Activated naive CD4-positive, alpha-beta T cell treated with anti-CD3 and anti-CD28 coated beads, Interleukin-2, amount 50 U/mL, for 24 hours (primary cell): ENCODE data around the gene MRPS22.

Source experiments
- H3K27ac Mint-ChIP-seq: one replicate; pipeline ENCODE4 v1.8.0; 2021; ENCODE audit warnings: mild to moderate bottlenecking, mixed read lengths
- H3K27me3 Mint-ChIP-seq: one replicate; pipeline ENCODE4 v1.8.0; 2021; ENCODE audit warnings: mixed read lengths
- H3K36me3 Mint-ChIP-seq: one replicate; pipeline ENCODE4 v1.8.0; 2021; ENCODE audit warnings: mixed read lengths
- H3K4me1 Mint-ChIP-seq: one replicate; pipeline ENCODE4 v1.8.0; 2021; ENCODE audit warnings: mixed read lengths
- H3K4me3 Mint-ChIP-seq: one replicate; pipeline ENCODE4 v1.8.0; 2021; ENCODE audit warnings: mild to moderate bottlenecking, mixed read lengths
- H3K9me3 Mint-ChIP-seq: one replicate; pipeline ENCODE4 v1.8.0; 2021; ENCODE audit warnings: mixed read lengths

MRPS22 gene

GRCh38 chr3:139343895-139344856 lies at the start of gene MRPS22:
Gene MRPS22, plus strand, starts transcription at chr3:139344020. Its CDS starts 7 bp downstream, at chr3:139344027.
- H3K27me3 Mint-ChIP-seq: no peaks in the 10 kb centered on the region
- H3K4me3 Mint-ChIP-seq: no peak within 1 kb of the TSS
- H3K9me3 Mint-ChIP-seq: no peaks in the 10 kb centered on the region
- peaks cover 11% of the 10 kb centered on the region for H3K36me3 Mint-ChIP-seq
- H3K4me1 Mint-ChIP-seq: peaks cover 6% of the 10 kb centered on the region
- peak within 1 kb of the TSS; percentile 89 for H3K27ac Mint-ChIP-seq

- Mint-ChIP-seq H3K27ac (no peak overlapping the region), H3K9me3 (no peaks in the 10 kb centered on the region), H3K27me3 (peaks cover 1% of the 10 kb centered on the region), H3K4me3 (no peak overlapping the region), H3K36me3 (no peaks in the 10 kb centered on the region), H3K4me1 (no peaks in the 10 kb centered on the region)
Measured at GRCh38 chr3:139295040-139295439, 48.8 kb upstream of the MRPS22 start.

DNA sequence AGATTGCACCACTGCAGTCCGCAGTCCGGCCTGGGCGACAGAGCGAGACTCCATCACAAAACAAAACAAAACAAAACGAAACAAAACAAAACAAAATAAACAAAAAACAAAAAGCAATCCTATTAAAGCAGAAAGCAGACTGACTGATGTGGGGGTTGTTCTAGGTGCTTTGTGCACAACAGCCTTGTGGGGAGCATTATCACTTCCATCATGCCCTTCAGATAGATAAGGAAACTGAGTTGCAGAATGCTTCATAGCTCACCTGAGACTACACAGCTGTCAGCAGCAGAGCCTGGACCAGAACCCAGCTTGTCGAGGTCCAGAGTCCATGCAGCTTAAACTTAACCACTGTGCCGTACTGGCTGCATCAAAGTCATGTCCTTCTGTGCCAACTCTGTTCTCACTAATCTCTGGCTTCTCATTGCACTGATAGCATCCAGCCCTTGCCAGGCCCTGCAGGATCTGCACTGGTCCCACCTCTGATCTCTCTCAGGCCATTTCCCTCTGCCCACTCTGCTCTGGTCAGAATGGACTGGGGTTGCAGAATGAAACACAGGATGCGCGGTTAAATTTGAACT lies 47.6 kb upstream of the MRPS22 start:
- Mint-ChIP-seq H3K27me3 (peaks cover 1% of the 10 kb centered on the region), H3K27ac (no peak overlapping the region), H3K4me1 (no peaks in the 10 kb centered on the region), H3K4me3 (no peak overlapping the region), H3K36me3 (no peaks in the 10 kb centered on the region), H3K9me3 (no peaks in the 10 kb centered on the region)

GRCh38 chr3:139297588-139298311 lies 46.1 kb upstream of the MRPS22 start:
- Mint-ChIP-seq H3K4me1 (no peaks in the 10 kb centered on the region), H3K4me3 (no peak overlapping the region), H3K27ac (no peak overlapping the region), H3K9me3 (no peaks in the 10 kb centered on the region), H3K27me3 (peaks cover 2% of the 10 kb centered on the region), H3K36me3 (no peaks in the 10 kb centered on the region)

- Mint-ChIP-seq H3K9me3 (no peaks in the 10 kb centered on the region), H3K27me3 (peaks cover 3% of the 10 kb centered on the region), H3K27ac (no peak overlapping the region), H3K4me3 (no peak overlapping the region), H3K4me1 (no peaks in the 10 kb centered on the region), H3K36me3 (no peaks in the 10 kb centered on the region)
Measured at GRCh38 chr3:139299261-139300132, 44.3 kb upstream of the MRPS22 start.

DNA sequence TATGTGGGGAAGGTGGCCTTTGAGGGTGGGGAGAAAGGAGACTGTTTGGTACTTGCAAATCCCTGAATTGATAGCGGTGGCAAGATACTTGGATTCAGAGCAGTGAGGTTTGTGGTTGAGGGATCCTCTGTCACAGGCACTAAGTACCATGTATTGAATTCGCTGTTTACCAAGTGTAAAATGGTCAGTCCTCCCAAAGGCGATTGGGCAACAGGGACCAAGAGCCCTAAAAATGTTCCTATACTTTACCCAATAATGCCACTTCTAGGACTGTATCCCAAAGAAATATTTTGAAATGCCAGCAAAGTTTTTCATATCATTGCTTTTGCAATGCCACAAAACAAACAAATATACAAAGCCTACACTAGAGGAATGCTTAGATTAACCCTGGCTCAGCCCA lies 43.4 kb upstream of the MRPS22 start:
- Mint-ChIP-seq H3K27ac (no peak overlapping the region), H3K9me3 (no peaks in the 10 kb centered on the region), H3K27me3 (peaks cover 3% of the 10 kb centered on the region)

GRCh38 chr3:139301183-139301582 lies 42.6 kb upstream of the MRPS22 start:
- Mint-ChIP-seq H3K4me3 (no peak overlapping the region), H3K4me1 (no peaks in the 10 kb centered on the region), H3K36me3 (no peaks in the 10 kb centered on the region), H3K27ac (no peak overlapping the region), H3K27me3 (peaks cover 2% of the 10 kb centered on the region), H3K9me3 (no peaks in the 10 kb centered on the region)

More for the DNA sequence above, 43.4 kb upstream of the MRPS22 start:
- Mint-ChIP-seq H3K4me1 (no peaks in the 10 kb centered on the region), H3K4me3 (no peak overlapping the region), H3K36me3 (no peaks in the 10 kb centered on the region)

DNA sequence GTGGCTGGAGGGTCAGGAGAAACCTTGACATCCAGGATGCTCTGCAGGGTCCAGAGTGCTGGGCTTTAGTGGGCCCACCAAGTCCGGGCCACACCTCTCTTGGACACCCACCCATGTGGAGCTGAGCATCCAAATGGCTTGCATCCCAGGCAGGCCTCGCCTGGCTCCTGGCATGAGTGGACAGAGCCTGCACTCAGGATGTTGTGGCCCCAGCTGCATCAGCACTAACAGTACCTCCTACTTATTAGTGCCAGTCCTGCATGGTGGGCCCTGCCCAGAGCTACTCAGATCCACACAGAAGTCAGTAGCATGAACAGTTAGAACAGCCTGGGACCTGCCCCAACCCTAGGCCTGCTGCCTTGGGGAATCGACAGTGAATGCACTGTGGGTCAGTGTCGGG lies 42.2 kb upstream of the MRPS22 start:
- Mint-ChIP-seq H3K9me3 (no peaks in the 10 kb centered on the region), H3K27ac (no peak overlapping the region), H3K36me3 (no peaks in the 10 kb centered on the region), H3K4me3 (no peak overlapping the region), H3K27me3 (peaks cover 2% of the 10 kb centered on the region), H3K4me1 (no peaks in the 10 kb centered on the region)

DNA sequence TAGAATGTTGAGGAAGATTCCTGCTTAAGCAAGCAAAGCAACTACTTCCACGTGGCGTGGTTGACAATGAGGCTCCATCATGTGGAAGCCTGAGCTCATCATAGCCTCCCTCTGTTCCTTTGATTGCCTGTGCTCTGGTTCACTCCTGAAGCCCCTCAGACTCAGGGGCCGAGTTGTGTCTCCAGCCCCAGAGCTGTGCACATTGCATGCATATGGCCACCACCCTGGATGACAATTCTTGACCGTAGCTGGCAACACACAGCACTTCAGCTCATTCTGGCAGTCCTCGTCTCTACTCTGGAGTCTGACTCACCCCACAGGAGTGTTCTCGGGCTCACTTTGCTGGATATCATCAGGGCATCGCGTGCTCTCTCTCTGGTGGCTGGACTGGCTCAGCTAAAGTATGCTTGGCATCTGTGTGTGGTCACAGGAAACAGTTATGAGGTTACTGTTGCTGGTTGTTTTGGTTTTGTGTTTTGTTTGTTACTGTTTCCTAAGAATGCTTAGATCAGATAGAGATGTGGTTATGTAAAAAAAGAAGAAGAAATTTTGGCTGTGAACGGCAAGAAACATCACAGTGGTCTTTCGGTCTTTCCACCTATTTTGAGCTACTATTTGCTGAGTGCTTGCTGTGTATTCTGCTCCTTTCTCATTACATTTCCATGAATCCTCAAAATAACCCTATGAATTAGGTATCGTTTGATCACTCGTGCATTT lies 41.6 kb upstream of the MRPS22 start:
- Mint-ChIP-seq H3K27me3 (peaks cover 2% of the 10 kb centered on the region), H3K27ac (no peak overlapping the region), H3K4me3 (no peak overlapping the region)

DNA sequence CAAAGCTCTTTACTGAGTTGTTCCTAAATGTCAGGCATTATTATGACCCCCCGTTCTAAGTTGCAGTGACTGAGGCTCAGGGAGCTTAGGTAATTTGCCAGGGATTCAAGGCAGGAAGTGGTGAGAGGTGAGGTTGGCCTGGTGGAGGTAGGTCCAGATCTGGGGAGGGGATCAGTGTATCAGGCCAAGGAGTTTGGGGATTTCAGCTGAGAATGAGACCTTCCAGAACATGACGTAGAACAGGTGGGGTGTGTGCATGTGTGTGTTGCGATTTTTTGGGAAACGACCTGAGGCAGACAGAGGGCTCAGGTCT lies 41.1 kb upstream of the MRPS22 start:
- H3K4me3 Mint-ChIP-seq: no peak overlapping the region
- H3K27ac Mint-ChIP-seq: no peak overlapping the region
- H3K27me3 Mint-ChIP-seq: peaks cover 2% of the 10 kb centered on the region
- H3K9me3 Mint-ChIP-seq: no peaks in the 10 kb centered on the region
- no peaks in the 10 kb centered on the region for H3K36me3 Mint-ChIP-seq
- H3K4me1 Mint-ChIP-seq: no peaks in the 10 kb centered on the region

More for the DNA sequence above, 41.6 kb upstream of the MRPS22 start:
- H3K36me3 Mint-ChIP-seq: no peaks in the 10 kb centered on the region
- no peaks in the 10 kb centered on the region for H3K4me1 Mint-ChIP-seq
- H3K9me3 Mint-ChIP-seq: no peaks in the 10 kb centered on the region

- Mint-ChIP-seq H3K36me3 (no peaks in the 10 kb centered on the region), H3K4me1 (no peaks in the 10 kb centered on the region), H3K9me3 (no peaks in the 10 kb centered on the region), H3K27ac (no peak overlapping the region), H3K27me3 (peaks cover 2% of the 10 kb centered on the region), H3K4me3 (no peak overlapping the region)
Measured at GRCh38 chr3:139303216-139303615, 40.6 kb upstream of the MRPS22 start.

- no peak overlapping the region for H3K4me3 Mint-ChIP-seq
- H3K9me3 Mint-ChIP-seq: no peaks in the 10 kb centered on the region
- H3K27ac Mint-ChIP-seq: no peak overlapping the region
- no peaks in the 10 kb centered on the region for H3K36me3 Mint-ChIP-seq
- H3K27me3 Mint-ChIP-seq: peaks cover 2% of the 10 kb centered on the region
- H3K4me1 Mint-ChIP-seq: no peaks in the 10 kb centered on the region
Measured at GRCh38 chr3:139304383-139304782, 39.4 kb upstream of the MRPS22 start.

DNA sequence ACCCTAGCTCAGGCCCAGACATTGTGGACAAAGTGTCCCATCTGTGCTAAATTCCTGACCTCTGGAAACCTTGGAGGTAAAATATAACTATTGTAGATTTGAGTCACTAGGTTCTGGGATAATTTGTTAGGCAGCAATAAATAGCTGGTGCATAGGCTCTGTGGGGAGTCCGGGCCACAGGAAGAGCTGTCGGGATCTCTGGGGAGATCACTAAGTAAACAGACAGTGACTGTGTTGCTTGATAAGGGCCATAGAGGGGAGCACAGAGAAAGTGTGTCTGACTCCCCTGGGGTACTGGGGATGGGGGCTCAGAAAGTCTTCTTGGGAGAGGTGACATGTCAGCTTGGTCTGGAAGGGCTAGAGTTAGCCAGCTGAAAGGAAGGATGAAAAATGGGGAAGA lies 37.7 kb upstream of the MRPS22 start:
- Mint-ChIP-seq H3K9me3 (no peaks in the 10 kb centered on the region), H3K27ac (no peak overlapping the region), H3K4me3 (no peak overlapping the region), H3K4me1 (no peaks in the 10 kb centered on the region), H3K27me3 (peaks cover 2% of the 10 kb centered on the region), H3K36me3 (no peaks in the 10 kb centered on the region)

- Mint-ChIP-seq H3K9me3 (no peaks in the 10 kb centered on the region), H3K27ac (no peak overlapping the region), H3K36me3 (no peaks in the 10 kb centered on the region), H3K27me3 (peaks cover 2% of the 10 kb centered on the region), H3K4me1 (no peaks in the 10 kb centered on the region), H3K4me3 (no peak overlapping the region)
Measured at GRCh38 chr3:139307072-139307491, 36.7 kb upstream of the MRPS22 start.
